HEK293 (cell line): ENCODE results near the gene SYNDIG1.

ENCODE experiments used
- CTCF ChIA-PET: fragments of 350-600 bp; formaldehyde crosslinking; extraction: SDS; loops from one replicate; lab custom pipeline; 2021; ENCODE audit warnings: antibody characterized with exemption; lab: Yijun Ruan, JAX
- POLR2A ChIA-PET: fragments of 300-600 bp; formaldehyde crosslinking; extraction: SDS; loops from one replicate; lab custom pipeline; 2020; ENCODE audit warnings: antibody characterized with exemption, inconsistent platforms; lab: Yijun Ruan, JAX
- H3K27ac ChIP-seq: fragments of 200-500 bp; sonication (Bioruptor generic); 2 replicates; pipeline ENCODE4 v1.5.1; 2014; ENCODE audit warnings: low read depth, low read length, control low read depth, inconsistent platforms; ENCODE audit errors: extremely low read depth
- H3K36me3 ChIP-seq, 2 experiments: fragments of 200-500 bp in 1 of 2; sonication (Bioruptor generic) in 1 of 2; 1 replicate in 1 of 2; 2 replicates in 1 of 2; pipeline ENCODE4 v1.5.1; 2014 to 2017; ENCODE audit warnings: inconsistent platforms in 2 of 2, low read length in 2 of 2; ENCODE audit not compliant: control insufficient read depth in 2 of 2, insufficient read depth in 1 of 2
- H3K4me1 ChIP-seq: fragments of 200-500 bp; sonication (Bioruptor generic); 2 replicates; pipeline ENCODE4 v1.5.1; 2014; ENCODE audit warnings: mild to moderate bottlenecking, low read length, inconsistent platforms; ENCODE audit not compliant: control insufficient read depth, insufficient read depth
- H3K4me3 ChIP-seq: 2 replicates; pipeline ENCODE4 v1.5.1; 2011; ENCODE audit warnings: low read depth, mild to moderate bottlenecking, control low read depth, low read length, moderate library complexity
- H3K9me3 ChIP-seq: fragments of 200-500 bp; sonication (Bioruptor generic); 2 replicates; pipeline ENCODE4 v1.5.1; 2014; ENCODE audit warnings: low read depth, low read length, inconsistent platforms; ENCODE audit not compliant: control insufficient read depth, insufficient read depth
- KLF10 ChIP-seq: fragments of 450-650 bp; IDR thresholded peaks from 2 replicates; pipeline ENCODE4 v1.5.1; 2018; ENCODE audit warnings: missing biosample characterization, mild to moderate bottlenecking, missing genetic modification characterization
- MZF1 ChIP-seq: fragments of 450-650 bp; formaldehyde crosslinking; IDR thresholded peaks from 2 replicates; pipeline ENCODE4 v1.5.1; 2017; ENCODE audit warnings: missing biosample characterization, missing genetic modification characterization, borderline replicate concordance
- OVOL3 ChIP-seq: fragments of 450-650 bp; formaldehyde crosslinking; IDR thresholded peaks from 2 replicates; pipeline ENCODE4 v1.5.1; 2016; ENCODE audit warnings: missing biosample characterization, missing genetic modification characterization
- REPIN1 ChIP-seq: fragments of 450-650 bp; formaldehyde crosslinking; IDR thresholded peaks from 2 replicates; pipeline ENCODE4 v1.5.1; 2017; ENCODE audit warnings: missing biosample characterization, missing genetic modification characterization, low read depth
- TCF7L2 ChIP-seq: IDR thresholded peaks from 2 replicates; pipeline ENCODE4 v1.6.1; 2011; ENCODE audit warnings: low read depth, mild to moderate bottlenecking, inconsistent platforms, low read length, moderate library complexity, borderline replicate concordance
- ZBTB20 ChIP-seq: fragments of 450-650 bp; formaldehyde crosslinking; IDR thresholded peaks from 2 replicates; pipeline ENCODE4 v1.5.1; 2016; ENCODE audit warnings: missing biosample characterization, missing genetic modification characterization
- ZBTB7A ChIP-seq: fragments of 450-650 bp; formaldehyde crosslinking; IDR thresholded peaks from 2 replicates; pipeline ENCODE4 v1.5.1; 2016; ENCODE audit warnings: low read depth, missing biosample characterization, missing genetic modification characterization
- ZNF23 ChIP-seq: fragments of 450-650 bp; formaldehyde crosslinking; IDR thresholded peaks from 2 replicates; pipeline ENCODE4 v1.5.1; 2016; ENCODE audit warnings: missing biosample characterization, missing genetic modification characterization, borderline replicate concordance
- ZNF433 ChIP-seq: fragments of 450-650 bp; formaldehyde crosslinking; IDR thresholded peaks from 2 replicates; pipeline ENCODE4 v1.5.1; 2016; ENCODE audit warnings: missing biosample characterization, missing genetic modification characterization, low read depth
- ZNF596 ChIP-seq: fragments of 450-650 bp; IDR thresholded peaks from 2 replicates; pipeline ENCODE4 v1.5.0; 2018; ENCODE audit warnings: missing biosample characterization, mild to moderate bottlenecking, missing genetic modification characterization, moderate library complexity
- ZNF600 ChIP-seq: fragments of 450-650 bp; formaldehyde crosslinking; IDR thresholded peaks from 2 replicates; pipeline ENCODE4 v1.5.1; 2016; ENCODE audit warnings: missing biosample characterization, missing genetic modification characterization
- ZNF776 ChIP-seq: fragments of 450-650 bp; formaldehyde crosslinking; IDR thresholded peaks from 2 replicates; pipeline ENCODE4 v1.5.0; 2017; ENCODE audit warnings: missing biosample characterization, missing genetic modification characterization, borderline replicate concordance
- ZXDB ChIP-seq: fragments of 450-650 bp; formaldehyde crosslinking; IDR thresholded peaks from 2 replicates; pipeline ENCODE4 v1.5.1; 2016; ENCODE audit warnings: missing biosample characterization, missing genetic modification characterization
- TF ChIP-seq, protein P1 (sequence below): fragments of 450-650 bp; formaldehyde crosslinking; IDR thresholded peaks from 2 replicates; pipeline ENCODE4 v1.5.1; 2016; ENCODE audit warnings: missing biosample characterization, missing genetic modification characterization
- TF ChIP-seq, protein P2 (sequence below): fragments of 450-650 bp; formaldehyde crosslinking; IDR thresholded peaks from 2 replicates; pipeline ENCODE4 v1.5.1; 2017; ENCODE audit warnings: missing biosample characterization, missing genetic modification characterization
- TF ChIP-seq, protein P3 (sequence below): fragments of 450-650 bp; formaldehyde crosslinking; IDR thresholded peaks from 2 replicates; pipeline ENCODE4 v1.5.1; 2016; ENCODE audit warnings: missing biosample characterization, missing genetic modification characterization
- TF ChIP-seq, protein P4 (sequence below): sonication (generic); formaldehyde crosslinking; IDR thresholded peaks from 2 replicates; pipeline ENCODE4 v1.8.1; 2022; ENCODE audit warnings: mild to moderate bottlenecking, moderate library complexity, missing genetic modification reagents
- TF ChIP-seq, protein P5 (sequence below): fragments of 450-650 bp; formaldehyde crosslinking; IDR thresholded peaks from 2 replicates; pipeline ENCODE4 v1.5.1; 2016; ENCODE audit warnings: missing biosample characterization, missing genetic modification characterization

Gene SYNDIG1

DNA sequence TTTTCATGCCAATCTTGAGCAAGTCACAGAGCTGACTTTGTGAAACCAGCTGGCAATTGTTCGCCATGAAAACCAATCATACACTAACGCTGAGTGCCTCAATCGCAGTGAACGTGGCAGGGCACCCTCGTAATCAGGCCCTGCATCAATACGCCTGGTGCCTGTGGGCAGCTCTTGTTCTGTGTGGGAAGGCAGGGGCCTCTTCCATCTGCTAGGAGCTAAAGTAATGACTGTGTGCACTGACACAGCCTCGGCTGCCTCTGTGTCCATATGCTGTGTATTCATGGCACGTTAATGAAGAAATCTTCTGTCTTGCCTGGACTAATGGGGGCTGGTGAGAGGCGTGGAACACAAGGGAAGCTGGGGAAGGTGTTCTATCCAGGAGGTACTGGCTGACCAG is 27.8 kb upstream of the SYNDIG1 start:
- H3K4me1 ChIP-seq: no peaks in the 10 kb centered on the region
- ChIA-PET POLR2A (no interaction called here), CTCF (interaction anchor here (0.7 kb wide), 1 partner anchor 343 kb away, joined by 3 read pairs; no protein-coding TSS in a partner anchor)
- TF ChIP-seq, protein P1, sequence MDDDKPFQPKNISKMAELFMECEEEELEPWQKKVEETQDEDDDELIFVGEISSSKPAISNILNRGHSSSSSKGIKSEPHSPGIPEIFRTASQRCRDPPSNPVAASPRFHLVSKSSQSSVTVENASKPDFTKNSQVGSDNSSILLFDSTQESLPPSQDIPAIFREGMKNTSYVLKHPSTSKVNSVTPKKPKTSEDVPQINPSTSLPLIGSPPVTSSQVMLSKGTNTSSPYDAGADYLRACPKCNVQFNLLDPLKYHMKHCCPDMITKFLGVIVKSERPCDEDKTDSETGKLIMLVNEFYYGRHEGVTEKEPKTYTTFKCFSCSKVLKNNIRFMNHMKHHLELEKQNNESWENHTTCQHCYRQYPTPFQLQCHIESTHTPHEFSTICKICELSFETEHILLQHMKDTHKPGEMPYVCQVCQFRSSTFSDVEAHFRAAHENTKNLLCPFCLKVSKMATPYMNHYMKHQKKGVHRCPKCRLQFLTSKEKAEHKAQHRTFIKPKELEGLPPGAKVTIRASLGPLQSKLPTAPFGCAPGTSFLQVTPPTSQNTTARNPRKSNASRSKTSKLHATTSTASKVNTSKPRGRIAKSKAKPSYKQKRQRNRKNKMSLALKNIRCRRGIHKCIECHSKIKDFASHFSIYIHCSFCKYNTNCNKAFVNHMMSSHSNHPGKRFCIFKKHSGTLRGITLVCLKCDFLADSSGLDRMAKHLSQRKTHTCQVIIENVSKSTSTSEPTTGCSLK (tag by site-specific recombination): no peak
- no peak overlapping the region for H3K27ac ChIP-seq
- no peak overlapping the region for H3K4me3 ChIP-seq
- no peaks in the 10 kb centered on the region for H3K36me3 ChIP-seq
- H3K9me3 ChIP-seq: no peaks in the 10 kb centered on the region

DNA sequence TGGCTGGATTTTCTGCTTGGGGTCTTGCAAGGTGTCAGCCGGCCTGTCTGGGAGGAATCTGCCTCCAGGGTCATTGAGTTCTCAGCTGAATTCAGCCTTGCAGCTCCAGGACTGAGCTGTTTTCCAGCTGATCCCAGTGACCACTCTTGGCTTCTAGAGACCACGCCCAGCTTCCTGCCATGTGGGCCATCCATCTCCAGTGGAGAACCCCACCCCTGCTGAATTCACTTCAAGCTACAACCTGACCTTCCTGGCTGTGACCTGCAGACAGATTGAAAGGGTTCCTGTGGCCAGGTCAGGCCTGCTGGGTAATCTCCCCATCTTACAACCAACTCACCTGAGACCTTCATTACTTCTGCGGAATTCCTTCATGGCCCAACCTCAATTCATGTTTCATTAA is 26.5 kb upstream of the SYNDIG1 start:
- POLR2A ChIA-PET: no interaction called here
- Histone ChIP-seq H3K27ac (no peak overlapping the region), H3K4me3 (no peak overlapping the region), H3K9me3 (no peaks in the 10 kb centered on the region), H3K4me1 (no peaks in the 10 kb centered on the region), H3K36me3 (no peaks in the 10 kb centered on the region)
- CTCF ChIA-PET: no interaction called here
- TF ChIP-seq, protein P2, sequence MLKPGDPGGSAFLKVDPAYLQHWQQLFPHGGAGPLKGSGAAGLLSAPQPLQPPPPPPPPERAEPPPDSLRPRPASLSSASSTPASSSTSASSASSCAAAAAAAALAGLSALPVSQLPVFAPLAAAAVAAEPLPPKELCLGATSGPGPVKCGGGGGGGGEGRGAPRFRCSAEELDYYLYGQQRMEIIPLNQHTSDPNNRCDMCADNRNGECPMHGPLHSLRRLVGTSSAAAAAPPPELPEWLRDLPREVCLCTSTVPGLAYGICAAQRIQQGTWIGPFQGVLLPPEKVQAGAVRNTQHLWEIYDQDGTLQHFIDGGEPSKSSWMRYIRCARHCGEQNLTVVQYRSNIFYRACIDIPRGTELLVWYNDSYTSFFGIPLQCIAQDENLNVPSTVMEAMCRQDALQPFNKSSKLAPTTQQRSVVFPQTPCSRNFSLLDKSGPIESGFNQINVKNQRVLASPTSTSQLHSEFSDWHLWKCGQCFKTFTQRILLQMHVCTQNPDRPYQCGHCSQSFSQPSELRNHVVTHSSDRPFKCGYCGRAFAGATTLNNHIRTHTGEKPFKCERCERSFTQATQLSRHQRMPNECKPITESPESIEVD (tag by site-specific recombination): no peak
- TF ChIP-seq, protein P3, sequence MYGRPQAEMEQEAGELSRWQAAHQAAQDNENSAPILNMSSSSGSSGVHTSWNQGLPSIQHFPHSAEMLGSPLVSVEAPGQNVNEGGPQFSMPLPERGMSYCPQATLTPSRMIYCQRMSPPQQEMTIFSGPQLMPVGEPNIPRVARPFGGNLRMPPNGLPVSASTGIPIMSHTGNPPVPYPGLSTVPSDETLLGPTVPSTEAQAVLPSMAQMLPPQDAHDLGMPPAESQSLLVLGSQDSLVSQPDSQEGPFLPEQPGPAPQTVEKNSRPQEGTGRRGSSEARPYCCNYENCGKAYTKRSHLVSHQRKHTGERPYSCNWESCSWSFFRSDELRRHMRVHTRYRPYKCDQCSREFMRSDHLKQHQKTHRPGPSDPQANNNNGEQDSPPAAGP: no peak
- TF ChIP-seq ZNF776 (tag by site-specific recombination): no peak

DNA sequence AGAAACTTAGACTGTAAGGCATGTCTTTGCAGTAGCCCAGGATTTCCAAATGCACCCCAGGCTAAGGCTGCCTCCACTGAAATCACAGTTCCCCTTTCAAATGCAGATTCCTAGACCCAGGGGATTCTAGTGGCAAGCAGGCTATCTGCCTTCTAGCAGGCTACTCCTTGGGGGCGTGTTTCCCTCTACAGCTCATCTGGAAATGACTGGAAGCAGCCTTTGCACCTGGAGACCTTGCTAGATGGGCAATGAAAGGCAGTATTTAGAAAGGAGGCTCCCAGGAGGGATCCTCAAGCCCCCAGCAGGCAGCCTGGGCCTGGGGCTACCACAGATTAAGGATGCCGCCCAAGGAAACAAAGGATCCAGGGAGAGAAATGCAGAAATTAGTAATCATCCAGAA is 26.0 kb upstream of the SYNDIG1 start:
- Histone ChIP-seq H3K9me3 (no peaks in the 10 kb centered on the region), H3K36me3 (no peaks in the 10 kb centered on the region), H3K4me3 (no peak overlapping the region), H3K4me1 (no peaks in the 10 kb centered on the region), H3K27ac (no peak overlapping the region)
- ChIA-PET CTCF (no interaction called here), POLR2A (no interaction called here)
- TF ChIP-seq, protein P4, sequence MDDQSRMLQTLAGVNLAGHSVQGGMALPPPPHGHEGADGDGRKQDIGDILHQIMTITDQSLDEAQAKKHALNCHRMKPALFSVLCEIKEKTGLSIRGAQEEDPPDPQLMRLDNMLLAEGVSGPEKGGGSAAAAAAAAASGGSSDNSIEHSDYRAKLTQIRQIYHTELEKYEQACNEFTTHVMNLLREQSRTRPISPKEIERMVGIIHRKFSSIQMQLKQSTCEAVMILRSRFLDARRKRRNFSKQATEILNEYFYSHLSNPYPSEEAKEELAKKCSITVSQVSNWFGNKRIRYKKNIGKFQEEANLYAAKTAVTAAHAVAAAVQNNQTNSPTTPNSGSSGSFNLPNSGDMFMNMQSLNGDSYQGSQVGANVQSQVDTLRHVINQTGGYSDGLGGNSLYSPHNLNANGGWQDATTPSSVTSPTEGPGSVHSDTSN (CRISPR knock-in tag): no peak
- TF ChIP-seq ZNF433 (tag by site-specific recombination): no peak
- TF ChIP-seq ZBTB7A: no peak

DNA sequence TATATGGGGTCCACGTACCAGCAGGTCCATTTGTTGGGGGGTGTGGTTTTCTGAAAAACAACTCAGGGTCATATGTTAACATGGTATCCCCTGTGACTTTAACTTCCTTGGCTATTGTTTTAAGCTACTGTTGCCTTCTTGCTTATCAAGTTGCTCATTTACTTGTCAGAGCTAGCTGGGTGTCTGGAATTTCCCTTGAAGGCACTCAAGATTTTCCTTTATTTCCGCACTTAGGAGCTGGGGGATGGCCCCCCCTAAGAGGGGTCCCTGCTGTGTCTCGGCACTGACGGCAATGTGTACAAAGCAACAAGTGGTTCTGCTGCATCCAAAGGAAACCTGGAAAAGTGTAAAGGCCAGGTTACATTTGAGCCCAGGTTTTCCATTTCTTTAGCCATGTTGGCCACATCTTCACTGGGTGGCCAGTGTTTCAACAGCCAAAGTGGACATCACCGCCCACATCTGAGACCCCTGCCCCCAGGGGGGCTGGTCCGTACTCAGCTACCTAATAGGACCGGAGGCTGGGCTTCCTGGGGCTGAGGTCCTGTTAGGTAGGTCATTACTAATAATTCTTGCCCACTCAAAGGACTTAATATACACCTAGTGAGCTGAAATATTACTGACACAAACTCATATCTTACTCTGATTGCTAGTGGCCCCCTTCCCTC is 24.8 kb upstream of the SYNDIG1 start:
- Histone ChIP-seq H3K9me3 (no peaks in the 10 kb centered on the region), H3K36me3 (no peaks in the 10 kb centered on the region), H3K4me3 (no peak overlapping the region), H3K4me1 (no peaks in the 10 kb centered on the region), H3K27ac (no peak overlapping the region)
- ChIA-PET POLR2A (no interaction called here), CTCF (no interaction called here)
- TF ChIP-seq ZNF596 (tag by site-specific recombination) (no peak), TCF7L2 (no peak), ZXDB (tag by site-specific recombination) (no peak), ZNF600 (no peak), MZF1 (tag by site-specific recombination) (no peak), KLF10 (tag by site-specific recombination) (no peak), OVOL3 (tag by site-specific recombination) (no peak), REPIN1 (no peak), ZNF23 (tag by site-specific recombination) (no peak), ZBTB20 (tag by site-specific recombination) (no peak)
- TF ChIP-seq, protein P5, sequence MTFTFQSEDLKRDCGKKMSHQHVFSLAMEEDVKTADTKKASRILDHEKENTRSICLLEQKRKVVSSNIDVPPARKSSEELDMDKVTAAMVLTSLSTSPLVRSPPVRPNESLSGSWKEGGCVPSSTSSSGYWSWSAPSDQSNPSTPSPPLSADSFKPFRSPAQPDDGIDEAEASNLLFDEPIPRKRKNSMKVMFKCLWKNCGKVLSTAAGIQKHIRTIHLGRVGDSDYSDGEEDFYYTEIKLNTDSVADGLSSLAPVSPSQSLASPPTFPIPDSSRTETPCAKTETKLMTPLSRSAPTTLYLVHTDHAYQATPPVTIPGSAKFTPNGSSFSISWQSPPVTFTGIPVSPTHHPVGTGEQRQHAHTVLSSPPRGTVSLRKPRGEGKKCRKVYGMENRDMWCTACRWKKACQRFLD: no peak
